Brain microvascular endothelial cell (primary cell): ENCODE measurements around the gene BMP4.

ENCODE experiments used
- DNase-seq: peaks from one replicate; pipeline ENCODE4 v3.0.0-alpha.2; 2020
- H3K27ac ChIP-seq: fragments of 250-450 bp; sonication (Bioruptor Pico); 2 replicates; pipeline ENCODE4 v1.5.1; 2020; ENCODE audit warnings: mild to moderate bottlenecking, moderate library complexity
- H3K27me3 ChIP-seq: fragments of 250-450 bp; sonication (Bioruptor Pico); replicated peaks from 2 replicates; pipeline ENCODE4 v1.5.1; 2020; ENCODE audit warnings: mild to moderate bottlenecking
- H3K36me3 ChIP-seq: fragments of 250-450 bp; sonication (Bioruptor Pico); replicated peaks from 2 replicates; pipeline ENCODE4 v1.5.1; 2020; ENCODE audit warnings: mild to moderate bottlenecking
- H3K4me3 ChIP-seq: 2 replicates; pipeline ENCODE4 v1.5.1; 2011; ENCODE audit warnings: low read depth, mild to moderate bottlenecking, control low read depth, low read length, moderate library complexity
- in situ Hi-C: cut with HindIII; loops from 2 replicates; pipeline ENCODE4 v1.10.0; 2017; ENCODE audit warnings: low sequenced_read_pairs, low pct_ligation_motif_present
- TF ChIP-seq, protein P1 (sequence below): IDR thresholded peaks from 2 replicates; pipeline ENCODE4 v1.5.1; 2011; ENCODE audit warnings: low read depth, mild to moderate bottlenecking, moderate library complexity, low read length, control low read depth, inconsistent platforms; ENCODE audit errors: missing control alignments

Gene BMP4

DNA sequence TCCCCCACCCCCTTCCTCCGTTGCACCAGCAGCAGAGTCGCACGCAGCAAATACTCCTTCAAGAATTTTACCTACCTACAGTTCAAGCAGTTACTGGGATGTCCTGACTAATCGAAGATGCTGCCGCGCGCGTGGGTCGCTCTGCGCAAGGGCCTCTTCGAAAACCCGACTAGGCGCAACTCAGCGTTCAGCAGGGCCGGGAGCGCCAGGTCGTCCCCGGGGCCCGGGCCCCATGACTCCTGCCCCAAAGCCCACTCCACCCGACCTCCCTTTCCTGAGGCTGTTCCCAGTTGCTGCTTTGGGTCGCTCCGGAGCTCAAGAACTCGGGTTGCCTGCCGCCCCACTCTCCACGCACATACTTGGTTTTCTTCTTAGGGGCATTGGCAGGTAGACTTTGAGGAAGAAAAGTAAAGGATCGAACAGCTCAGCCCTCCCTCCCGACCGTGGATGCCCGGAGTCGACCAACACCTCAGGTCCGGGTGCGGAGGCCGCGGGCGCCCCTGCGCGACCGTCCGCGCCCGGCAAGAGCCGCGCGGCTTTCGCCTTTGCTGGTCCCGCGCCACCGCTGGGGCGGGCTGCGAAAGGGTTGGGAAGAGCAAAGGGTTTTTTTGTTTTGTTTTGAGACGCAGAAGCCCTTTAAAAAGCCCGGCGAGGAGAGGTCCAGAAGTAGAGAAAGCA lies 1.9 kb downstream of the BMP4 start:
- peak; percentile 10 for DNase-seq
- Histone ChIP-seq H3K4me3 (peak overlapping the region; percentile 55), H3K27me3 (peaks cover 24% of the 10 kb centered on the region), H3K36me3 (no peaks in the 10 kb centered on the region), H3K27ac (no peak overlapping the region)
- in situ Hi-C loops: no loop called here
- TF ChIP-seq, protein P1, sequence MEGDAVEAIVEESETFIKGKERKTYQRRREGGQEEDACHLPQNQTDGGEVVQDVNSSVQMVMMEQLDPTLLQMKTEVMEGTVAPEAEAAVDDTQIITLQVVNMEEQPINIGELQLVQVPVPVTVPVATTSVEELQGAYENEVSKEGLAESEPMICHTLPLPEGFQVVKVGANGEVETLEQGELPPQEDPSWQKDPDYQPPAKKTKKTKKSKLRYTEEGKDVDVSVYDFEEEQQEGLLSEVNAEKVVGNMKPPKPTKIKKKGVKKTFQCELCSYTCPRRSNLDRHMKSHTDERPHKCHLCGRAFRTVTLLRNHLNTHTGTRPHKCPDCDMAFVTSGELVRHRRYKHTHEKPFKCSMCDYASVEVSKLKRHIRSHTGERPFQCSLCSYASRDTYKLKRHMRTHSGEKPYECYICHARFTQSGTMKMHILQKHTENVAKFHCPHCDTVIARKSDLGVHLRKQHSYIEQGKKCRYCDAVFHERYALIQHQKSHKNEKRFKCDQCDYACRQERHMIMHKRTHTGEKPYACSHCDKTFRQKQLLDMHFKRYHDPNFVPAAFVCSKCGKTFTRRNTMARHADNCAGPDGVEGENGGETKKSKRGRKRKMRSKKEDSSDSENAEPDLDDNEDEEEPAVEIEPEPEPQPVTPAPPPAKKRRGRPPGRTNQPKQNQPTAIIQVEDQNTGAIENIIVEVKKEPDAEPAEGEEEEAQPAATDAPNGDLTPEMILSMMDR: no peak

DNA sequence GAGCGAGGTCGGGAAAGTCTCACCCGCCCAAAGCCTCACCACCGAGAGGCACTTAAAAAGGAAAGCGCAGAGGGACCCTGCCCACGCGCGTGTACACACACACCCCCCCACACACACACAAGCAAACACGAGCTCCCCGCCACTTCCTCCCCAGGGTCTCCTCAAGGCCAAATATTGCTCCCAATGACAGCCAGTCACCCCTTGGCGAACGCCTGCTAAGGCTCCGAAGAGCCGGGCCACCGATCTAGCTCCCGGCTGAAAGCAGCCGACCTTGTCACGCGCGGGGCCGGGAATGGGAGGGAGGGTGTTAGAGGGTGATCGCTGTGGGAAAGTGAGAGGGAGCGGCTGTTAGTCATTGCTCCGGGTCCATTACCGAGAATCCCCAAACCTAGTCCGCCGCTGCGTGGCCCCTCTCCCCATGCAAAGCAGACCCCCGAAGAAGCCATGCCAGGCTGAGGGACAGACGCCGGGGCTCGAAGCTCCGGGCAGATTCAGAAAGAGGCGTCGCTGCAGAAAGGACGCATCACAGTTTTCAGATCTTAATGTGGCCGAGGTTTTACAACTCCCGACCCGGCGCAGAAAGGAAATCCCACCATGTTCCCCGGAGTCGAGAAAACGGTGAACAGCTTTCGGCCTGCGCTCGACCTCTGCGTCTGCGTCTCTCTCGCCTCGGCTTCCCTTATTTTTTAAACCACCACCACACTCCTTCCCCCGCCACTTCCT lies 2.6 kb downstream of the BMP4 start:
- Histone ChIP-seq H3K4me3 (peak overlapping the region; percentile 55), H3K36me3 (no peaks in the 10 kb centered on the region), H3K27me3 (peaks cover 24% of the 10 kb centered on the region), H3K27ac (no peak overlapping the region)
- peak; percentile 10 for DNase-seq
- TF ChIP-seq, protein P1: no peak
- in situ Hi-C loops: no loop called here

DNA sequence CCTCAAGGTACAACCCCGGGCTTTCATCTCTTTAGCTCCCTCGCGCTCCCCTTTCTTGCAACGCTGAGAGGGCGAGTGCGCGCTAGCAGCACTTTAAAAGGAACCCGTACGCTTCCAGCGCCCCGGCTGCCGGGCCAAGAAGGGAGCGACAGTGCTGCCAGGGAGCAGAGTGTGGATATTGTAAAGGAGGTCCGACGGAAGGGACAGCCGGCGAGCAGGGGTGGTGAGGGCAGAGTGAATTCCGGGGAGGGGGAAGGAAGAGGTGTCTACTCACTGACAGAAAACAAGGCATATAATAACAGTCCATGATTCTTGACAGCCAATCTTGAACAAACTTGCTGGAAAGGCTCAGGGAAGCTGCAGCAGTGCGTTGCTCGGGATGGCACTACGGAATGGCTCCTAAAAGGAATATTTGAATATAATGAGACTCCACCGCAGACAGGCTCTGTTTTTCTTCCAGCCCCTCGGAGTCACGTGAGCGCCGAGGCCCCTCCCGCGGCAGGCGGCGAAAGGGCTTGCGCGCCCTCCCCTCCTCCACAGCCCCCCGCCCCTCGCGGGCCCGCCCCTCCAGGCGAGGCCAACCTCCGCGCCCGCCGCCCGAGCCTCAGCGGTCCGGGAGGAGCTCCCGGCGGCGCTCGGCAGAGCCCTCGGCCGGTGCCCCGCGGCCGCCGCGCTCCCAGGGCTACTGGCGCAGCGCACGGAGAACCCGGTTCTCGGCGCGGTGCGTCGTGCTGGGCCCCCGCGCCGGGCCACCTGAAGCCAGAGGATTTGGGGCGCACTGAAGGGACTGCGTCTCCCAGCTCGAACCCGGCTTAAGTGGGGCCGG lies 3.4 kb downstream of the BMP4 start:
- H3K27me3 ChIP-seq: peaks cover 24% of the 10 kb centered on the region
- peak; percentile 49 for DNase-seq
- TF ChIP-seq, protein P1: no peak
- no peaks in the 10 kb centered on the region for H3K36me3 ChIP-seq
- in situ Hi-C loops: no loop called here
- peak overlapping the region; percentile 55 for H3K4me3 ChIP-seq
- H3K27ac ChIP-seq: no peak overlapping the region

DNA sequence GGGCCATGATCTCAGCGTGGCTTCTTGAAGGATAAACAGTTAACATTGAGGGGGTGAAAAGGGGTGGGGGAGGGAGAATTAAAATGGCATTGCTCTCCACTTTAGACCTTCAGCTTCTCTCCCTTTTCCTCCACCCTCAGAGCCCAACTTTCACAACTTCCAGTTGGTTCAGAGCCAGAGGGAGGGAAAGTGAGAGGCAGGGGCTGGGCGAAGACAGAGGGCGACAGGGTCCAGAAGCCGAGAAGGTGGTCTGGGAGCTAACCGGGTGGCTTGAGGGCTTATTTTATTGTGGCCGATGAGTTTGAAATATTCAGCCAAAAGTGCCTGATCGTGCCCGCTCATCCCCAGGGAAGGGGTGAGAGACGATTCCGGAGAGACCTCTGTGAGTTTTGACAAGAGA lies 4.1 kb downstream of the BMP4 start:
- no peak for DNase-seq
- H3K36me3 ChIP-seq: no peaks in the 10 kb centered on the region
- in situ Hi-C loops: no loop called here
- no peak overlapping the region for H3K27ac ChIP-seq
- H3K27me3 ChIP-seq: peaks cover 26% of the 10 kb centered on the region
- TF ChIP-seq, protein P1: no peak
- H3K4me3 ChIP-seq: peak overlapping the region; percentile 47

DNA sequence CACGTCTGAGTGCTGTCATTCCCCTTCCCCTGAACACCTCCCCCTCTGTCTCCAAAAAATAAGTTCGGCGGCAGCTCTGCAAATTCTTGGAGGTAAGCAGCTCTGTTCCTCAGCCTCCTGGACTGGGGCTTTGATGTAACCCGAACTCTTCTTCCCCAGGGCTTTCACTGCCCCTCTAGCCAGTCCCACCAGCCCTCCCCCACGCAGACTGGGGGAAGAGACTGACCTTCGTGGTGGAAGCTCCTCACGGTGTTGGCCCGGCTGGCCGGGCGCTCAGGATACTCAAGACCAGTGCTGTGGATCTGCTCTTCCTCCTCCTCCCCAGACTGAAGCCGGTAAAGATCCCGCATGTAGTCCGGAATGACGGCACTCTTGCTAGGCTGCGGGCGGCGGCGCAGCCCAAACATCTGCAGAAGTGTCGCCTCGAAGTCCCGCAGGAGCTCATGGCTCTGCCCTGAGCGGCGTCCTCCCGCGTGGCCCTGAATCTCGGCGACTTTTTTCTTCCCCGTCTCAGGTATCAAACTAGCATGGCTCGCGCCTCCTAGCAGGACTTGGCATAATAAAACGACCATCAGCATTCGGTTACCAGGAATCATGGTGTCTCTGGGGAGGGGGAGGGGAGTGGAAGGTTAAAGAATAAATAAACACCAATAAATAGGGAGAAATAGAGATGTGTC lies 4.9 kb downstream of the BMP4 start:
- in situ Hi-C loops: no loop called here
- Histone ChIP-seq H3K4me3 (no peak overlapping the region), H3K27me3 (peaks cover 29% of the 10 kb centered on the region), H3K27ac (no peak overlapping the region), H3K36me3 (no peaks in the 10 kb centered on the region)
- DNase-seq: no peak
- TF ChIP-seq, protein P1: no peak
